Gastrocnemius medialis (tissue), 4 donors: ENCODE data around the gene TUBA8. TPM values are rescaled to one million over a fixed set of nuclear protein-coding genes. Genes with fewer than 3 reads are reported as not detected.

Experiments
- ATAC-seq, 2 donors: fragments of 150-250 bp; one replicate each; pipeline ENCODE4 v1.9.1; 2016
- DNase-seq, 2 donors: peaks; one replicate each; pipeline ENCODE4 v3.0.0-alpha.2; 2019
- H3K27ac ChIP-seq, 4 donors: fragments of 200-600 bp; sonication (generic); 1 replicate in 1 of 4; 2 replicates in 3 of 4; pipeline ENCODE4 v1.5.1; 2016 to 2018; ENCODE audit warnings: mild to moderate bottlenecking in 2 of 4, moderate library complexity in 1 of 4
- H3K27me3 ChIP-seq, 3 donors: fragments of 200-600 bp; sonication (generic) in 2 of 3; 1 replicate in 1 of 3; 2 replicates in 2 of 3; pipeline versions ENCODE4 v1.5.1 to v1.6.0; 2016 to 2019; ENCODE audit warnings: mild to moderate bottlenecking in 1 of 3, moderate library complexity in 1 of 3
- H3K36me3 ChIP-seq, 2 donors: fragments of 200-600 bp; sonication (generic) in 1 of 2; one replicate each; pipeline ENCODE4 v1.5.1; 2017 to 2018
- H3K4me1 ChIP-seq, 2 donors: fragments of 200-600 bp; sonication (generic) in 1 of 2; one replicate each; pipeline ENCODE4 v1.5.1; 2016 to 2017; ENCODE audit warnings: mild to moderate bottlenecking in 2 of 2
- H3K4me3 ChIP-seq, 4 donors: fragments of 200-600 bp; sonication (generic) in 3 of 4; 1 replicate in 1 of 4; 2 replicates in 3 of 4; pipeline ENCODE4 v1.5.1; 2016 to 2019; ENCODE audit warnings: mild to moderate bottlenecking in 2 of 4
- H3K9me3 ChIP-seq, 3 donors: fragments of 200-600 bp; sonication (generic) in 2 of 3; 1 replicate in 1 of 3; 2 replicates in 2 of 3; pipeline ENCODE4 v1.5.1; 2016 to 2019
- POLR2A ChIP-seq, 2 donors: fragments of 450-650 bp; IDR thresholded peaks; one replicate each; pipeline ENCODE4 v1.6.1; 2017; ENCODE audit warnings: antibody characterized with exemption in 2 of 2, mild to moderate bottlenecking in 2 of 2, moderate library complexity in 2 of 2
- in situ Hi-C, 4 donors: fragments of 200-750 bp; cut with MboI; loops; one replicate each; pipeline versions ENCODE4 v1.15.0 to v1.8.0; 2017; ENCODE audit warnings: low sequenced_read_pairs in 4 of 4
- intact Hi-C: fragments of 100-400 bp; cut with DNase I; formaldehyde crosslinking; loops from one replicate; pipeline ENCODE4 v1.15.1; 2023; ENCODE audit warnings: low total_unique reads
- total RNA-seq, 4 donors: library from RNA; depleted of rRNA; stranded (reverse); fragments of >200 nt; gene quantifications; one replicate each; pipeline versions ENCODE4 v1.1.0 to v1.2.3, GENCODE V29; 2016
- TF ChIP-seq, protein P1 (sequence below), 5 experiments: fragments of 450-650 bp in 3 of 5; fragments of 200-600 bp in 2 of 5; sonication (generic) in 2 of 5; IDR thresholded peaks in 4 of 5; conservative IDR thresholded peaks in 1 of 5; 1 replicate in 4 of 5; 2 replicates in 1 of 5; pipeline ENCODE4 v1.5.1; 2016 to 2019; ENCODE audit warnings: antibody characterized with exemption in 5 of 5, mild to moderate bottlenecking in 3 of 5, moderate library complexity in 3 of 5

TUBA8 gene
- total RNA-seq, 4 donors from 2014 or later = 57.8 to 114 (median 77.7) TPM

- in situ Hi-C loops = no loop called here
- intact Hi-C loops = no loop called here
- ATAC-seq (no peak), DNase-seq (no peak)
- no peaks in the 10 kb centered on the region for H3K36me3 ChIP-seq
- no peaks in the 10 kb centered on the region for H3K27me3 ChIP-seq
- H3K27ac ChIP-seq = no peak overlapping the region
- no peak overlapping the region for H3K4me3 ChIP-seq
- TF ChIP-seq, protein P1, sequence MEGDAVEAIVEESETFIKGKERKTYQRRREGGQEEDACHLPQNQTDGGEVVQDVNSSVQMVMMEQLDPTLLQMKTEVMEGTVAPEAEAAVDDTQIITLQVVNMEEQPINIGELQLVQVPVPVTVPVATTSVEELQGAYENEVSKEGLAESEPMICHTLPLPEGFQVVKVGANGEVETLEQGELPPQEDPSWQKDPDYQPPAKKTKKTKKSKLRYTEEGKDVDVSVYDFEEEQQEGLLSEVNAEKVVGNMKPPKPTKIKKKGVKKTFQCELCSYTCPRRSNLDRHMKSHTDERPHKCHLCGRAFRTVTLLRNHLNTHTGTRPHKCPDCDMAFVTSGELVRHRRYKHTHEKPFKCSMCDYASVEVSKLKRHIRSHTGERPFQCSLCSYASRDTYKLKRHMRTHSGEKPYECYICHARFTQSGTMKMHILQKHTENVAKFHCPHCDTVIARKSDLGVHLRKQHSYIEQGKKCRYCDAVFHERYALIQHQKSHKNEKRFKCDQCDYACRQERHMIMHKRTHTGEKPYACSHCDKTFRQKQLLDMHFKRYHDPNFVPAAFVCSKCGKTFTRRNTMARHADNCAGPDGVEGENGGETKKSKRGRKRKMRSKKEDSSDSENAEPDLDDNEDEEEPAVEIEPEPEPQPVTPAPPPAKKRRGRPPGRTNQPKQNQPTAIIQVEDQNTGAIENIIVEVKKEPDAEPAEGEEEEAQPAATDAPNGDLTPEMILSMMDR (IDR thresholded peaks at IDR 0.05 in 4 of 5, conservative IDR thresholded peaks at IDR 0.05 in 1 of 5) = no peak
- no peak for TF ChIP-seq POLR2A (IDR thresholded peaks at IDR 0.05)
- no peaks in the 10 kb centered on the region for H3K9me3 ChIP-seq
- peaks cover 28% of the 10 kb centered on the region in 2 donors for H3K4me1 ChIP-seq
These were observed 2.4 kb upstream of the TUBA8 start for GRCh38 chr22:18108187-18108586.

DNA sequence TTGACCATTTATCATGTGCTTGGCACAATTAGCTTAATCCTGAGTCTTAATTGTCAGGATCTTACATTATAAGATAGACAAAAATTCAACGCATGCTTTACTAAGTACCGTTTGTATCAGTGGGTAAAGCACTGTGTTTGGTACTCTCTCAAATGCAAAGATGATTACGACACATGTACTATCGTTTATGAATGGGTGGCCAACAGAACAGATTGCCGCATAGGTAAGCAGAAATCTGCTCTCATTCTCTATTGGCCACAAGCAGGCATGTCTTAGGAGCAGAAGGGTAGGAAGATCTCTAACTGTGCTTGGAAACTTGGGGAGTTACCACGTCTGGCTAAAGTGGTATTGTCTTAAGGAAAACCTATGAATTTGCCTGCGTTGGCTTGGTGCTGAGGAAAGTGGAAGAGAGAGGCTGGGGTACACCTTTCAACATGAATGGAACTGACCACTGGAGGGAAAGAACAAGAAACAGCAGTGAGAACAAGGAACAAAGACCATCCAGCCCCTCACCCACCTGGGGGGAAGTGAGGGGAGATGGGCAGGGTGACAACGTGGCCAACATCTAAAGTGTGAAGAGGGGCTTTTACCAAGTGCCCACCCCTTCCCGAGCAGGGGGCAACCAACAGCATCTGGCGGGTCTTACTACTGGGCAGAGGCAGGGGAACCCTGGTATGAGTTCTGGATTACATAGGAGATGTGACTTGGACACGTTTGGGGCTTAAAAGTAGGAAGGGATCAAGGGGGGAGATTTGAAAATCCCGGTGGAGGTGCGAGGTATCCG lies 1.0 kb upstream of the TUBA8 start:
- DNase-seq (no peak), ATAC-seq (peak in 1 of 2 donors; percentile 1)
- Histone ChIP-seq H3K4me1 (peaks cover 38 to 42% of the 10 kb centered on the region in 2 donors), H3K36me3 (no peaks in the 10 kb centered on the region), H3K4me3 (peak overlapping the region; percentile 60 to 71 (median 64)), H3K27ac (peak overlapping the region; percentile 87 to 97 (median 94)), H3K9me3 (no peaks in the 10 kb centered on the region), H3K27me3 (no peaks in the 10 kb centered on the region)
- in situ Hi-C loops (no loop called here), intact Hi-C loops (loop anchor here (10.0 kb wide), 2 partner anchors 735 to 1175 kb away; no protein-coding TSS in a partner anchor)
- no peak for TF ChIP-seq POLR2A (IDR thresholded peaks at IDR 0.05)
- TF ChIP-seq, protein P1 (IDR thresholded peaks at IDR 0.05 in 4 of 5, conservative IDR thresholded peaks at IDR 0.05 in 1 of 5) = no peak

DNA sequence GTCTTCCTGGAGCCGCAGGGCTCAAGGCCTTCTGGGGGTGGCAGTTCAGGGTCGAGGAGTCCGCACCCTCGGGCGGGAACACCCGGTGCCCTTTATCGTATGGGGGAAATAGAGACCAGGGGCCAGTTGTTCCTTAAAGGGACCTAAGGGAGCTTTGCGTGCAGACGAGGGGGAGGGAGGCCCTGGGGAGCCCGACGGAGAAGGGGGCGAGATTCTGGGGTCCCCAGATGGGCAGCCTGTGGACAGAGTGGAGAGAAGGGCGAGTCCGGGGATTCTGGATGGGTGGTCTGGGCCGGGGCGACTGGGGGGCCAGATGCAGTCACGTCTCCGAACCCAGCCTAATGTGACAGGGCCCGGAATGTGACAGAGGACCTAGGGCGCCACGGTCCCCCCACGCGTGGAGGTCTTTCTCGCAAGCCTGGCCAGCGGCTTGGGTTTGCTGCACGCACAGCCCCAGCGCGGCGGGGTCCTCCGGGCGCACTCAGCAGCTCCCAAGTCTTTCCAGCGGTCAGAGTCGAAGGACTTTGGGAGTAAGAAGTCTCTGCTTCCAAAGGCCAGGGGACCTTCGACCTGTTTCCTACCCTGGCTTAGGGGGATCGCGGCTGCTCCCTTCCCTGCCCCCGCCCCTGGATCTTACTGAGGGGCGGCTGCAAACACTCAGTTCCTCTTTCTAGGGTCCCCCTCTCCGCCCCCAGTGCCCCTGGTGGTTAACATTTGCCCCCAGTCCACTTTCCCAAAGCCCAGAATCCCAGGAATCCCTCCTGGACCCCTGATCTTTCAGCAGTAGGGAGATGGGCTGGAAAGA lies 547 bp downstream of the TUBA8 start:
- H3K36me3 ChIP-seq = no peaks in the 10 kb centered on the region
- H3K27me3 ChIP-seq = no peaks in the 10 kb centered on the region
- peaks cover 52 to 58% of the 10 kb centered on the region in 2 donors for H3K4me1 ChIP-seq
- ATAC-seq (peak in 1 of 2 donors; percentile 11), DNase-seq (peak in 1 of 2 donors; percentile 31)
- H3K9me3 ChIP-seq = no peaks in the 10 kb centered on the region
- intact Hi-C loops (loop anchor here (10.0 kb wide), 2 partner anchors 736 to 1174 kb away; no protein-coding TSS in a partner anchor), in situ Hi-C loops (no loop called here)
- peak overlapping the region; percentile 87 to 97 (median 94) for H3K27ac ChIP-seq
- TF ChIP-seq, protein P1 (IDR thresholded peaks at IDR 0.05 in 4 of 5, conservative IDR thresholded peaks at IDR 0.05 in 1 of 5) = no peak
- TF ChIP-seq POLR2A (IDR thresholded peaks at IDR 0.05) = no peak
- H3K4me3 ChIP-seq = peak overlapping the region; percentile 60 to 71 (median 64)

- no peaks in the 10 kb centered on the region for H3K9me3 ChIP-seq
- peak overlapping the region; percentile 87 to 97 (median 94) for H3K27ac ChIP-seq
- intact Hi-C loops = loop anchor here (10.0 kb wide), 2 partner anchors 737 to 1173 kb away; no protein-coding TSS in a partner anchor
- in situ Hi-C loops = no loop called here
- peaks cover 58 to 65% of the 10 kb centered on the region in 2 donors for H3K4me1 ChIP-seq
- no peaks in the 10 kb centered on the region for H3K36me3 ChIP-seq
- peak overlapping the region; percentile 60 to 71 (median 64) for H3K4me3 ChIP-seq
- DNase-seq (peak in 1 of 2 donors; percentile 88), ATAC-seq (peak; percentile 4 to 38)
- no peaks in the 10 kb centered on the region for H3K27me3 ChIP-seq
- no peak for TF ChIP-seq POLR2A (IDR thresholded peaks at IDR 0.05)
- TF ChIP-seq, protein P1 (IDR thresholded peaks at IDR 0.05 in 4 of 5, conservative IDR thresholded peaks at IDR 0.05 in 1 of 5) = no peak
These were observed 1.2 kb downstream of the TUBA8 start for GRCh38 chr22:18111759-18112330.
